Endothelial cell of umbilical vein (primary cell): ENCODE data around the gene GUCD1. TPM values are rescaled to one million over a fixed set of nuclear protein-coding genes. Genes with fewer than 3 reads are reported as not detected.

Experiments
- BruUV-seq: library from RNA; stranded (reverse); fragments of 400-500 nt; replicated peaks from 2 replicates; lab custom pipeline; 2021; lab: Mats Ljungman, UMichigan
- CTCF ChIA-PET: fragments of 300-600, 350-600 bp; sonication (Branson Sonifier 250); formaldehyde crosslinking; loops from one replicate; lab custom pipeline; 2021; ENCODE audit warnings: antibody characterized with exemption, inconsistent platforms; lab: Charles Lee
- POLR2A ChIA-PET: fragments of 300-600, 350-600 bp; sonication (Branson Sonifier 250); formaldehyde crosslinking; loops from one replicate; lab custom pipeline; 2021; ENCODE audit warnings: antibody characterized with exemption, inconsistent platforms; lab: Charles Lee
- DNase-seq: peaks from one replicate; pipeline ENCODE4 v3.0.0-alpha.2; 2011; ENCODE audit warnings: low read depth, low spot score
- FAIRE-seq: peaks from 2 replicates; lab custom pipeline; 2011; peaks lifted over from hg19 to GRCh38; lab: Jason Lieb, UNC
- H2AFZ ChIP-seq: 2 replicates; pipeline ENCODE4 v1.6.0; 2012; ENCODE audit warnings: low read depth, low read length, control low read depth, inconsistent platforms
- H3K27ac ChIP-seq: 2 replicates; pipeline ENCODE4 v1.5.1; 2011; ENCODE audit warnings: low read depth, mild to moderate bottlenecking, control low read depth, low read length, moderate library complexity; ENCODE audit not compliant: insufficient read depth
- H3K27me3 ChIP-seq, 2 experiments: 2 replicates each; pipeline versions ENCODE4 v1.6.0 to v1.6.1; 2011; ENCODE audit warnings: low read length in 2 of 2, mixed read lengths in 1 of 2; ENCODE audit not compliant: control insufficient read depth in 2 of 2, insufficient read depth in 2 of 2
- H3K36me3 ChIP-seq, 2 experiments: 2 replicates in 1 of 2; 3 replicates in 1 of 2; pipeline ENCODE4 v1.5.1; 2011; ENCODE audit warnings: low read length in 2 of 2, mild to moderate bottlenecking in 1 of 2, moderate library complexity in 1 of 2; ENCODE audit not compliant: control insufficient read depth in 2 of 2, insufficient read depth in 2 of 2; ENCODE audit errors: extremely low read depth in 1 of 2
- H3K4me1 ChIP-seq: 3 replicates; pipeline ENCODE4 v1.5.1; 2011; ENCODE audit warnings: mild to moderate bottlenecking, low read length; ENCODE audit not compliant: control insufficient read depth, insufficient read depth; ENCODE audit errors: extremely low read depth
- H3K4me2 ChIP-seq: 2 replicates; pipeline ENCODE4 v1.6.1; 2011; ENCODE audit warnings: low read length, control low read depth, mixed read lengths; ENCODE audit not compliant: insufficient read depth
- H3K4me3 ChIP-seq, 3 experiments: fragments of 200-600 bp in 1 of 3; sonication (generic), shearing (Covaris generic) in 1 of 3; replicated peaks in 1 of 3; 2 replicates each; pipeline ENCODE4 v1.5.1; 2011 to 2016; ENCODE audit warnings: control low read depth in 3 of 3, low read length in 3 of 3, mild to moderate bottlenecking in 2 of 3, inconsistent platforms in 1 of 3, low read depth in 1 of 3, moderate library complexity in 1 of 3; ENCODE audit not compliant: insufficient read depth in 1 of 3
- H3K79me2 ChIP-seq: 2 replicates; pipeline ENCODE4 v1.6.0; 2012; ENCODE audit warnings: low read length, inconsistent platforms; ENCODE audit not compliant: control insufficient read depth, insufficient read depth
- H3K9ac ChIP-seq: replicated peaks from 2 replicates; pipeline ENCODE3; 2011; ENCODE audit warnings: low read length, control low read depth; ENCODE audit not compliant: insufficient read depth; ENCODE audit errors: extremely low read depth
- H3K9me1 ChIP-seq: replicated peaks from 3 replicates; pipeline ENCODE4 v1.6.0; 2011; ENCODE audit warnings: mild to moderate bottlenecking, low read length; ENCODE audit not compliant: control insufficient read depth, insufficient read depth; ENCODE audit errors: extremely low read depth
- H3K9me3 ChIP-seq: replicated peaks from 2 replicates; pipeline ENCODE4 v1.5.1; 2012; ENCODE audit warnings: low read length, inconsistent platforms; ENCODE audit not compliant: control insufficient read depth, insufficient read depth
- H4K20me1 ChIP-seq: replicated peaks from 2 replicates; pipeline ENCODE3; 2011; ENCODE audit warnings: mild to moderate bottlenecking, low read length; ENCODE audit not compliant: control insufficient read depth, insufficient read depth; ENCODE audit errors: extremely low read depth
- CTCF ChIP-seq, 2 donors: IDR thresholded peaks; 1 replicate in 1 of 2; 2 replicates in 1 of 2; pipeline ENCODE4 v1.5.1; 2011; ENCODE audit warnings: low read length in 2 of 2, mild to moderate bottlenecking in 2 of 2, moderate library complexity in 2 of 2, control low read depth in 1 of 2, inconsistent platforms in 1 of 2, low read depth in 1 of 2; ENCODE audit not compliant: insufficient read depth in 1 of 2; ENCODE audit errors: extremely low read depth in 1 of 2
- EZH2 ChIP-seq: IDR thresholded peaks from 2 replicates; pipeline ENCODE4 v1.6.1; 2012; ENCODE audit warnings: borderline replicate concordance, low read depth, mild to moderate bottlenecking, moderate library complexity, low read length, inconsistent platforms; ENCODE audit not compliant: severe bottlenecking
- FOS ChIP-seq: IDR thresholded peaks from 2 replicates; pipeline ENCODE4 v1.6.1; 2011; ENCODE audit warnings: mild to moderate bottlenecking, low read length, moderate library complexity, borderline replicate concordance; ENCODE audit not compliant: insufficient read depth
- GATA2 ChIP-seq: IDR thresholded peaks from 2 replicates; pipeline ENCODE4 v1.7.0; 2011; ENCODE audit warnings: low read depth, mild to moderate bottlenecking, moderate library complexity, mixed read lengths, low read length; ENCODE audit not compliant: insufficient read length, insufficient read depth
- JUN ChIP-seq: IDR thresholded peaks from 2 replicates; pipeline ENCODE4 v1.6.1; 2011; ENCODE audit warnings: borderline replicate concordance, low read depth; ENCODE audit not compliant: insufficient read length, insufficient read depth
- MAX ChIP-seq: IDR thresholded peaks from 2 replicates; pipeline ENCODE4 v1.6.1; 2011; ENCODE audit not compliant: insufficient read depth, insufficient read length
- MYC ChIP-seq: IDR thresholded peaks from one replicate; pipeline ENCODE4 v1.6.1; 2011; ENCODE audit warnings: mild to moderate bottlenecking, low read depth, low read length
- POLR2A ChIP-seq: IDR thresholded peaks from 2 replicates; pipeline ENCODE4 v1.6.1; 2012; ENCODE audit warnings: low read depth, mild to moderate bottlenecking, control low read depth, low read length
- POLR2AphosphoS5 ChIP-seq: IDR thresholded peaks from 2 replicates; pipeline ENCODE4 v1.6.1; 2012; ENCODE audit warnings: low read depth, mild to moderate bottlenecking, control low read depth, low read length, moderate library complexity; ENCODE audit not compliant: insufficient read depth
- dilution Hi-C: fragments of 300-500 bp; cut with MboI; formaldehyde crosslinking; loops from one replicate; pipeline ENCODE4 v1.15.0; 2019; ENCODE audit warnings: low sequenced_read_pairs; ENCODE audit not compliant: extremely low pct_ligation_motif_present
- intact Hi-C: fragments of 100-400 bp; cut with micrococcal nuclease; formaldehyde crosslinking; loops from one replicate; pipeline ENCODE4 v1.10.0; 2022
- polyA plus RNA-seq, 4 experiments: library from polyadenylated mRNA; depleted of rRNA in 3 of 4; stranded (reverse) in 3 of 4; unstranded in 1 of 4; fragments of >200 nt; gene quantifications; 2 replicates each; pipeline versions ENCODE4 v1.2.1 to v1.2.3, GENCODE V29; 2011 to 2012; ENCODE audit warnings: missing spikeins in 1 of 4
- total RNA-seq: library from RNA; stranded (reverse); gene quantifications from 2 replicates; pipeline ENCODE4 v1.2.3, GENCODE V29; 2021

GUCD1 gene
- total and polyA plus RNA-seq, 2 donors (not counting 3 experiments of a cell fraction or from before 2014, with no cell fraction given) = 116 to 138 TPM

- TF ChIP-seq CTCF (IDR thresholded peaks at IDR 0.05; ENCODE audit: extremely low read depth in 1 of 2, insufficient read depth in 1 of 2, low read depth in 1 of 2, low read length in 2 of 2) = no peak
- TF ChIP-seq JUN = no peak
- TF ChIP-seq GATA2 = no peak
- TF ChIP-seq POLR2A = no peak
- no peak for TF ChIP-seq MAX
- TF ChIP-seq EZH2 = no peak
- TF ChIP-seq FOS = no peak
- no peak for TF ChIP-seq POLR2AphosphoS5
- TF ChIP-seq MYC = no peak
- Histone ChIP-seq H3K9me3 (no peaks in the 10 kb centered on the region), H3K79me2 (no peaks in the 10 kb centered on the region), H3K27ac (no peak overlapping the region), H3K27me3 (no peaks in the 10 kb centered on the region), H3K4me3 (no peak overlapping the region), H2AFZ (no peak overlapping the region), H3K9ac (no peak overlapping the region), H3K4me1 (peaks cover 3% of the 10 kb centered on the region), H3K36me3 (peaks cover 3 to 53% of the 10 kb centered on the region in 2 experiments), H3K9me1 (no peaks in the 10 kb centered on the region), H4K20me1 (no peaks in the 10 kb centered on the region), H3K4me2 (no peak overlapping the region)
- BruUV-seq = no TSS peak
- dilution Hi-C loops = no loop called here
- POLR2A ChIA-PET = no interaction called here
- no peak for FAIRE-seq
- no peak for DNase-seq
- CTCF ChIA-PET = no interaction called here
- intact Hi-C loops = no loop called here
Measured at GRCh38 chr22:24543185-24543601, 11.7 kb downstream of the GUCD1 start.
